Suppressor macrophage treated with lipopolysaccharide for 1 hour (primary cell): ENCODE measurements around the gene MEGF11.

Experiments
- DNase-seq, 3 donors: peaks; one replicate each; pipeline ENCODE4 v3.0.0-alpha.2; 2020 to 2022

Gene MEGF11

GRCh38 chr15:66214246-66214645 lies 39.3 kb downstream of the MEGF11 start:
- no peak for DNase-seq

- DNase-seq, result no peak
Measured at GRCh38 chr15:66212563-66212921, 41.0 kb downstream of the MEGF11 start.

- no peak for DNase-seq
Measured at GRCh38 chr15:66211670-66212562, 41.6 kb downstream of the MEGF11 start.

- no peak for DNase-seq
Measured at GRCh38 chr15:66210684-66211083, 42.9 kb downstream of the MEGF11 start.

DNA sequence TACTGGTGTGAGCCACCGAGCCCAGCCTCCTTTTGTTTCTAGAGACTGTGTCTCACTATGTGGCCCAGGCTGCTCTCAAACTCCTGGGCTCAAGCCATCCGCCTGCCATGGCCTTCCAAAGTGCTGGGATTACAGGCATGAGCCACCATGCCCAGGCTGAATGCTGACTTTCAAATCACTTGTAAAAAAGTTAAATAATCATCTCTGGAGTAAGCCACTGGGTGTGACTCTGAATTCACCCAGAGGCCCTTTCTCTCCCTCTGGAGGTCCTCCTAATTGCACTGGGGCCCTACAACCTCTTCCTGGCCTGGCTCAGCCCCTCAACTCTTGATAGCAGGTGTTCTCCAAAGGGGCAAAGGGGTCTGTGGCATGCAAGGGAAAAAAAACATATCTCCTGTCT lies 54.8 kb downstream of the MEGF11 start:
- DNase-seq, result no peak

- peak in 1 of 3 donors; percentile 3 for DNase-seq
Measured at GRCh38 chr15:66196602-66197001, 56.9 kb downstream of the MEGF11 start.

- no peak for DNase-seq
Measured at GRCh38 chr15:66195621-66196230, 57.8 kb downstream of the MEGF11 start.

GRCh38 chr15:66193066-66193465 lies 60.5 kb downstream of the MEGF11 start:
- no peak for DNase-seq

DNA sequence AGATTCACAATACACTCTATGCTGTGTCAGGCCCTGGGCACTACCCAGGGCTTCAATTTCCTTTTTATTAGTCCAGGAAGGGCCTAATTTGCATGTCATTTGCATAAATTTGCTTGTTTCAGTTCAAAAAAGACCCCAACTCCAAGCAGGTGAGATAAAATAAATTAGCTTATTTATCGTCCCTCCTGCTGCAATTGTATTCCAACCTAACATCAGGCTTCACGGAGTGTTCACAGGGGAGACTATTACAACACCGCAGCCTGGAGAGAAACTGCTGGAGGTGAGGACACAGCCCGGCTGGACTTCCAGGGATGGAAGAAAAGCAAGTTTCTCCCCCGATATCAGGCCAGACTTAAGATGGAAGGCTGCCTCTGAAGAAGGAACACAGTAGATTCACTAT lies 62.8 kb downstream of the MEGF11 start:
- DNase-seq, result no peak

- DNase-seq, result no peak
Measured at GRCh38 chr15:66189291-66189690, 64.3 kb downstream of the MEGF11 start.

DNA sequence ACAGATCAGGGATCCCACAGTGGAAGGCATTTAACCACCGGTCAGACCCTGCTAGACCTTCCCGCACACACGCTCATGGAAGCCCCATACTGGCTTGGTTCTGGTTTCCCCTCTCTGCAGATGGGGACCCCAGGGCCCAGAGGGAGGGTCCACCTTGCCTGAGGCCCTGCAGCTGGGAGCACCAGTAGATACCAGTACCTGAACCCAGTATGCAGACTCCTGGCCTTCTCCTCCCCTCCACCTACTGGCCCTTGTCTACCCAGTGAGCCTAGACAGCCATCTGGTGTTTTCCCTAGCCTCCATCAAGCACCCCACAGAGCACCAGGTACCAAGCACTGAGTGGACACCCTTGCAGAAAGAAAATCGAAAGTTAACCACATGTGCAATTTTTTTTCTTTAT lies 65.1 kb downstream of the MEGF11 start:
- no peak for DNase-seq

- DNase-seq, result no peak
Measured at GRCh38 chr15:66187271-66187670, 66.3 kb downstream of the MEGF11 start.

DNA sequence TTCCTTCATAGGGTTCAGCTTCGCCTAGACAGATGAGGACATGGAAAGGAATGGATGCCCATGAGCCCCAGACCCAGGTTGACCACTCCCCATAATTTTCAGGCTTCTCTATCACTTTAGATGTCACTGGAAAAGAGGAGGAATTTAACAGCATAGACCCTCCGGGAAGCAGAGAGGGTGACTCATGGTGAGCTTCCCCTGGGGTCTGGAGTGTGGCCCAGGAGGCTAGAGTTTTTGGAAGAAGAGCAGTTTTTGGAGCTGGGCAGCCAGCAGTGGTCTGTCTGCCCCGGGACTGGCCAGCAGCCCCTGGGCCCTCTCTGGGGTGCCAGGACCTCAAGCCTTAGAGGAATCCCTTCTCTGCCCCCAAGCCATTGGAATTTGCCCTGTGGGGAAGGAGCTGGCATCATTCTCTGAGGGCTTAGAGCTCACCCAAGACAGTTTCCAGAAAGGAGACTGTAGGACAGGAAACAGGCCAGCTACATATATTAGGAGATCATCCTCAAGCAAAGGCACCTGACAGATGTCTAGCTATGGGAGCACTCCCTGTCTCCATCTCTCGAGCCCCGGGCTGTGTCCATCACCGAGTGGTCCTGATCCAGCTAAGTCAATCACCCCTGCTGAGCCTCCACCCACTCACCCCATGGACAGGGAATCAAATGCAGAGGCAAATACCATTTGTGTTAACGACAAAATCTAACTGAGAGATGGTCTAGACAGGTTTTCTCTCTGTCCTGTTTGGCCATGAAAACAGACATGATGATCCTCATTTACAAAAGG lies 67.3 kb downstream of the MEGF11 start:
- no peak for DNase-seq

DNA sequence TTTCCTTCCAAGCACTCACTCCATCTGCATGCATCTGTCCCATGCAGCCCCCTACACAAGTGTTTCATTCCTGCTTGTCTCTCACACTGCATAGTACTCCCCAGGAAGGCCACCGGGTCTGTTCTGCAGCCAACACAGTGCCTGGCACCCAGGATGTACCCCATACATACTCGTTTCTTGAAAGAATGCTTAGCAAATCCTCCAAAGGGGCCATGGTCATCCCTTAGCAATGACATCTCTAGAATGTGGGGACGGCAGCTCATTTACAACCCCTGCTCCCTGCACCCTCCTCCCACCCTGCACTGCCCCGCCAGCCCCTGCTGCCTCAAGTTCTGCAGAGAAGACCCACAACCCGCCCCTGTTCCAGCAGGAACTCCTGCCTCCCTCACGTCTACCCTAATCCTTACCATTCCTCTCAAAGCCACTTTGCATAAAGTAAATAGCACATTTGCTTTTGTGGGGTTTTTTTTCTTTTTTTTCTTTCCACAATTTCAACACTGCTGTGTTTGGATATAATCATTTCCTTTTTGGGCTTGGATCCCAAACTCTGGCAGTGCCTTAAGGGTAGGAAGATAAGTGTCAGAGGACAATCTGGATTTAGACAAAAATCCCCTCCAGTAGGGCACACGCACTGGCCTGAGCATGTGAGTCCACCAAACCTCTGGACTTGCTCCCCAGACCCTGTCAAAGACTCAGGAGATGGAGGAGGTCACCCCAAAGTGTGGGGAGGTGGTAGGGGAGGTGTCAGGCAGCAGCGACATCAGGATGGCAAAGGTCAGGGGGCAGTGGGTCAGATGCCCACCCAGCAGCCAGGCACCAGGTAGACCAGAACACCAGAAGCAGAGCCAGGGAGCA lies 68.4 kb downstream of the MEGF11 start:
- peak in 1 of 3 donors; percentile 2 for DNase-seq

- no peak for DNase-seq
Measured at GRCh38 chr15:66184492-66184891, 69.1 kb downstream of the MEGF11 start.

GRCh38 chr15:66180531-66181097 lies 72.9 kb downstream of the MEGF11 start:
- DNase-seq, result no peak

DNA sequence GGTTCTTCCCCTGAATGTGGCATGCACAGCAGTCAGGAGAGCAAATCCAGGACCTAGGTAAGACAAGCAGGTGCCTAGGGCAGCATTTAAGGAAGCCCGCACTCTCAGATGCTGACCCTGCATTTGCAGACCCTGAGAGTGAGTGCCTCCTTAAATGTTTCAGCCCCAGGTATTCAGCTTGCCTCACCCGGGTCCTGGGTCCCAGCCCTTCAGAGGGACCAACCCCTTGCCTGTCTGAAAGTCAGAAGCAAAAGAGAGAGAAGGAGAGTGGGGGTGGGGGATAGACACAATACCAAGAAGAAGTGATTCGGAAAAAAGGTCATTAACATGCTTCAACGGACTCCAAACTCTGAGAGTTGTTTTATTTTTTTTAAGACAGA lies 75.0 kb downstream of the MEGF11 start:
- DNase-seq, result no peak

GRCh38 chr15:66172324-66172980 lies 81.1 kb downstream of the MEGF11 start:
- no peak for DNase-seq

DNA sequence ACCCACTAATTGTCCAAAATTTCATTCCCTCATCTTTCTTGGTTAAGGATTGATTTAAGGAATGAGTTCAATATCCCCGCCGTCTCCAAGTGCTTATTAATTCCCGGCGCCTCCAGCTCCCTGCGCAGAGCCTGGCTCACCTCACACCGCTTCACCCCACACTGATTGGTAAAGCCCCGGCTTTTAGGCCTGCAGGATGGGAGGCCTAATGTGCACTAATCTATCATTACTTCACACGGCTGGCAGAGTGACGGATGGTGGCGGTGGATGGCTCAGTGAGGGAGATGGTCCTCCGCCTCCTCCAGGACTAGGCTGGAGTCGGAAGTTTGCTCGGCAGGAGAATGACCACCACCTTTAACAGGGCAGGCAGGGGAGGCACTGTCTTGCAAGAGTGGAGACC lies 81.7 kb downstream of the MEGF11 start:
- no peak for DNase-seq

- no peak for DNase-seq
Measured at GRCh38 chr15:66170716-66171115, 82.8 kb downstream of the MEGF11 start.

DNA sequence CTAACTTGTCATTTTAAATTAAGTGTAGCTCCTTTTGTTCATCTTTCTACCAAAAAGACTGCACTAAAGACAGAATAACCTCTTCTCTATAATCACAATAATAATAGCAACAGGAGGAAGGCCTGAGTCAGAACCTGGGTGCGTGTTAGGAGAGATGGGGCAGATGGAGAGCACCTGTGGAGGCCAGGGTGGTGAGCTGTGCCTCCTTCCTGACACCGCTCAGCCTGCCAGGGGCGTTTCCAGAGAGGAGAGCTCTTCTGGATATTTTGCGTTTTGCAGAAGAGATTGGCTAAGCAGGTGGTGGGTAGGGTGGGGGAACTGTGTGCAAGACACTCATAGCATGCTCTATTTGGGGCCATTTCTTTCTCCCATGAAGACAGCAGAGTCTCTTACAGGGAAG lies 83.5 kb downstream of the MEGF11 start:
- no peak for DNase-seq

DNA sequence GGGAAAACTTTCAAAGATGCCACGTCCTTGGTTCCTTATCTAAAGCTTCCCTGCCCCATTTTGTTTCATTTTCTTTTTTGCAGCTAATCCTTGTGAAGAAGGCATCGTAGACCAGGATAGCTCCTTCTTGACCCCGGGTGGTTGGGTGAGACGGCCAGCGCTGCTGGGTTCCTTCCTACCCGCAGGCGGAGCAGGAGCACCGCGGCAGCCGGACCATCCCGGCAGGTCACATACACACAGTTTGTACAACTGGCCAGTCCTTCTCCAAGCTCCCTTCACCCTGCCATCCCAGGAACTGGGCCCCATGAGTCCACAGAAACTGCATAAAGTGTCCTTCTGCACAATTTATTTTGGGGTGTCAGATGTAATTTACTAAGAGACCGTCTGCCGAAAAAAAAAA lies 83.9 kb downstream of the MEGF11 start:
- no peak for DNase-seq
